Activated CD4-positive, alpha-beta T cell treated with anti-CD3 and anti-CD28 coated beads for 24 hours (primary cell): ENCODE data around the gene JARID2.

Experiments
- DNase-seq, 2 donors: peaks; one replicate each; pipeline ENCODE4 v3.0.0-alpha.2; 2020; ENCODE audit warnings: low read depth in 2 of 2

The JARID2 gene

GRCh38 chr6:15264412-15264811 lies 18.5 kb downstream of the JARID2 start:
- no peak for DNase-seq

- DNase-seq, result no peak
Measured at GRCh38 chr6:15264902-15265761, 19.3 kb downstream of the JARID2 start.

GRCh38 chr6:15265787-15266186 lies 19.9 kb downstream of the JARID2 start:
- DNase-seq, result no peak

GRCh38 chr6:15266423-15266996 lies 20.6 kb downstream of the JARID2 start:
- DNase-seq, result no peak

GRCh38 chr6:15267221-15267620 lies 21.4 kb downstream of the JARID2 start:
- DNase-seq, result no peak

GRCh38 chr6:15268137-15268908 lies 22.5 kb downstream of the JARID2 start:
- DNase-seq, result no peak

GRCh38 chr6:15269011-15269410 lies 23.1 kb downstream of the JARID2 start:
- no peak for DNase-seq

GRCh38 chr6:15269619-15270018 lies 23.8 kb downstream of the JARID2 start:
- no peak for DNase-seq

- DNase-seq, result no peak
Measured at GRCh38 chr6:15270402-15270801, 24.5 kb downstream of the JARID2 start.

- no peak for DNase-seq
Measured at GRCh38 chr6:15272562-15272961, 26.7 kb downstream of the JARID2 start.

- no peak for DNase-seq
Measured at GRCh38 chr6:15274692-15275387, 29.0 kb downstream of the JARID2 start.

- no peak for DNase-seq
Measured at GRCh38 chr6:15276036-15276985, 30.4 kb downstream of the JARID2 start.

- DNase-seq, result no peak
Measured at GRCh38 chr6:15279047-15279661, 33.3 kb downstream of the JARID2 start.

- DNase-seq, result no peak
Measured at GRCh38 chr6:15280028-15280427, 34.2 kb downstream of the JARID2 start.

GRCh38 chr6:15280961-15281360 lies 35.1 kb downstream of the JARID2 start:
- no peak for DNase-seq

- no peak for DNase-seq
Measured at GRCh38 chr6:15282334-15282733, 36.5 kb downstream of the JARID2 start.

GRCh38 chr6:15283986-15284361 lies 38.1 kb downstream of the JARID2 start:
- no peak for DNase-seq

GRCh38 chr6:15284743-15285142 lies 38.9 kb downstream of the JARID2 start:
- no peak for DNase-seq

GRCh38 chr6:15285682-15286294 lies 39.9 kb downstream of the JARID2 start:
- no peak for DNase-seq
